Endothelial cell of umbilical vein (primary cell): ENCODE data around the gene CDH23.

Source experiments
- CTCF ChIP-seq, 2 donors: IDR thresholded peaks; 1 replicate in 1 of 2; 2 replicates in 1 of 2; pipeline ENCODE4 v1.5.1; 2011; ENCODE audit warnings: low read length in 2 of 2, mild to moderate bottlenecking in 2 of 2, moderate library complexity in 2 of 2, control low read depth in 1 of 2, inconsistent platforms in 1 of 2, low read depth in 1 of 2; ENCODE audit not compliant: insufficient read depth in 1 of 2; ENCODE audit errors: extremely low read depth in 1 of 2
- EZH2 ChIP-seq: IDR thresholded peaks from 2 replicates; pipeline ENCODE4 v1.6.1; 2012; ENCODE audit warnings: borderline replicate concordance, low read depth, mild to moderate bottlenecking, moderate library complexity, low read length, inconsistent platforms; ENCODE audit not compliant: severe bottlenecking
- FOS ChIP-seq: IDR thresholded peaks from 2 replicates; pipeline ENCODE4 v1.6.1; 2011; ENCODE audit warnings: mild to moderate bottlenecking, low read length, moderate library complexity, borderline replicate concordance; ENCODE audit not compliant: insufficient read depth
- GATA2 ChIP-seq: IDR thresholded peaks from 2 replicates; pipeline ENCODE4 v1.7.0; 2011; ENCODE audit warnings: low read depth, mild to moderate bottlenecking, moderate library complexity, mixed read lengths, low read length; ENCODE audit not compliant: insufficient read length, insufficient read depth
- JUN ChIP-seq: IDR thresholded peaks from 2 replicates; pipeline ENCODE4 v1.6.1; 2011; ENCODE audit warnings: borderline replicate concordance, low read depth; ENCODE audit not compliant: insufficient read length, insufficient read depth
- MAX ChIP-seq: IDR thresholded peaks from 2 replicates; pipeline ENCODE4 v1.6.1; 2011; ENCODE audit not compliant: insufficient read depth, insufficient read length
- MYC ChIP-seq: IDR thresholded peaks from one replicate; pipeline ENCODE4 v1.6.1; 2011; ENCODE audit warnings: mild to moderate bottlenecking, low read depth, low read length
- POLR2A ChIP-seq: IDR thresholded peaks from 2 replicates; pipeline ENCODE4 v1.6.1; 2012; ENCODE audit warnings: low read depth, mild to moderate bottlenecking, control low read depth, low read length
- POLR2AphosphoS5 ChIP-seq: IDR thresholded peaks from 2 replicates; pipeline ENCODE4 v1.6.1; 2012; ENCODE audit warnings: low read depth, mild to moderate bottlenecking, control low read depth, low read length, moderate library complexity; ENCODE audit not compliant: insufficient read depth

GRCh38 chr10:71605263-71605962, 208.7 kb downstream of the CDH23 start:
- TF ChIP-seq EZH2 (no peak), CTCF (IDR thresholded peaks at IDR 0.05; ENCODE audit: extremely low read depth in 1 of 2, insufficient read depth in 1 of 2, low read depth in 1 of 2, low read length in 2 of 2) (no peak), POLR2A (no peak), GATA2 (no peak), POLR2AphosphoS5 (no peak), MAX (no peak), JUN (no peak), FOS (no peak), MYC (no peak)
